NT2/D1 (cell line): ENCODE data around the gene THSD7A.

Experiments
- YY1 ChIP-seq: IDR thresholded peaks from 2 replicates; pipeline ENCODE4 v1.6.1; 2011; ENCODE audit not compliant: insufficient read length, insufficient read depth
- ZNF274 ChIP-seq: IDR thresholded peaks from 2 replicates; pipeline ENCODE4 v1.6.1; 2011; ENCODE audit warnings: mild to moderate bottlenecking, low read depth, low read length

GRCh38 chr7:11374629-11375028 lies 457.4 kb downstream of the THSD7A start:
- TF ChIP-seq ZNF274 (no peak), YY1 (no peak)
